Progenitor cell of endocrine pancreas (in vitro differentiated cells): ENCODE results near the gene DLG5. TPM values are rescaled to one million over a fixed set of nuclear protein-coding genes. Genes with fewer than 3 reads are reported as not detected.
A peak's percentile ranks its signal among the peaks of the same experiment; 100 is the strongest.

Experiments
- DNase-seq: peaks from one replicate; pipeline ENCODE4 v3.0.0; 2021; ENCODE audit warnings: low spot score; ENCODE audit not compliant: unreplicated experiment
- H3K27ac Mint-ChIP-seq: 2 replicates; pipeline ENCODE4 v1.8.0; 2021; ENCODE audit warnings: mild to moderate bottlenecking, moderate library complexity, mixed read lengths
- H3K27me3 Mint-ChIP-seq: 2 replicates; pipeline ENCODE4 v1.8.0; 2021; ENCODE audit warnings: mixed read lengths
- H3K36me3 Mint-ChIP-seq: 2 replicates; pipeline ENCODE4 v1.8.0; 2022; ENCODE audit warnings: mixed read lengths; ENCODE audit not compliant: insufficient read depth
- H3K4me1 Mint-ChIP-seq: 2 replicates; pipeline ENCODE4 v1.8.0; 2021; ENCODE audit warnings: low read depth, mixed read lengths
- H3K4me3 Mint-ChIP-seq: 2 replicates; pipeline ENCODE4 v1.8.0; 2021; ENCODE audit warnings: low read depth, mild to moderate bottlenecking, moderate library complexity, mixed read lengths
- H3K9me3 Mint-ChIP-seq: 2 replicates; pipeline ENCODE4 v1.8.0; 2021; ENCODE audit warnings: low read depth, mixed read lengths
- CTCF ChIP-seq: fragments of 200-600 bp; sonication (generic); IDR thresholded peaks from one replicate; pipeline ENCODE4 v1.5.0; 2021; ENCODE audit warnings: antibody characterized with exemption, mild to moderate bottlenecking; ENCODE audit not compliant: unreplicated experiment
- total RNA-seq: library from RNA; stranded (reverse); gene quantifications from 2 replicates; pipeline ENCODE4 v1.2.1, GENCODE V29; 2021

Gene DLG5
- total RNA-seq, 1 donor from 2014 or later, result 149 TPM

- peak; percentile 75 for TF ChIP-seq CTCF
These were observed 170.0 kb downstream of the DLG5 start for GRCh38 chr10:77756319-77757232.

GRCh38 chr10:77746047-77746707 lies 180.4 kb downstream of the DLG5 start:
- no peak overlapping the region for H3K27ac Mint-ChIP-seq
- H3K4me1 Mint-ChIP-seq, result no peaks in the 10 kb centered on the region

More at GRCh38 chr10:77756319-77757232, 170.0 kb downstream of the DLG5 start:
- Mint-ChIP-seq H3K36me3 (peaks cover 2% of the 10 kb centered on the region), H3K4me1 (peaks cover 2% of the 10 kb centered on the region), H3K27me3 (no peaks in the 10 kb centered on the region), H3K9me3 (no peaks in the 10 kb centered on the region), H3K4me3 (no peak overlapping the region), H3K27ac (peak overlapping the region; percentile 9)
- peak; percentile 33 for DNase-seq

GRCh38 chr10:77744245-77744644 lies 182.3 kb downstream of the DLG5 start:
- peaks cover 7% of the 10 kb centered on the region for H3K36me3 Mint-ChIP-seq
- TF ChIP-seq CTCF, result no peak
- DNase-seq, result no peak
- no peak overlapping the region for H3K4me3 Mint-ChIP-seq
- H3K4me1 Mint-ChIP-seq, result no peaks in the 10 kb centered on the region
- no peaks in the 10 kb centered on the region for H3K27me3 Mint-ChIP-seq
- no peak overlapping the region for H3K27ac Mint-ChIP-seq
- peaks cover 17% of the 10 kb centered on the region for H3K9me3 Mint-ChIP-seq

More at GRCh38 chr10:77746047-77746707, 180.4 kb downstream of the DLG5 start:
- Mint-ChIP-seq H3K4me3 (no peak overlapping the region), H3K36me3 (peaks cover 9% of the 10 kb centered on the region), H3K27me3 (no peaks in the 10 kb centered on the region), H3K9me3 (peaks cover 12% of the 10 kb centered on the region)
- DNase-seq, result no peak
- TF ChIP-seq CTCF, result no peak

- Mint-ChIP-seq H3K36me3 (peaks cover 9% of the 10 kb centered on the region), H3K4me3 (no peak overlapping the region), H3K9me3 (peaks cover 25% of the 10 kb centered on the region), H3K27ac (no peak overlapping the region), H3K27me3 (no peaks in the 10 kb centered on the region), H3K4me1 (no peaks in the 10 kb centered on the region)
- TF ChIP-seq CTCF, result no peak
- no peak for DNase-seq
These were observed 184.4 kb downstream of the DLG5 start for GRCh38 chr10:77742172-77742571.

GRCh38 chr10:77741746-77742145 lies 184.8 kb downstream of the DLG5 start:
- no peak for DNase-seq
- Mint-ChIP-seq H3K27me3 (no peaks in the 10 kb centered on the region), H3K27ac (no peak overlapping the region), H3K36me3 (peaks cover 13% of the 10 kb centered on the region), H3K4me3 (no peak overlapping the region), H3K9me3 (peaks cover 29% of the 10 kb centered on the region), H3K4me1 (no peaks in the 10 kb centered on the region)
- TF ChIP-seq CTCF, result no peak
